MCF 10A (cell line): Measurements from ENCODE around the gene ACACA. TPM values are rescaled to one million over a fixed set of nuclear protein-coding genes. Genes with fewer than 3 reads are reported as not detected.

ENCODE experiments used
- BruUV-seq: library from RNA; stranded (reverse); fragments of 400-500 nt; replicated peaks from 2 replicates; lab custom pipeline; 2021; lab: Mats Ljungman, UMichigan
- CTCF ChIA-PET: fragments of 300-600 bp; sonication (Branson Sonifier 250); formaldehyde crosslinking; extraction: SDS; loops from one replicate; lab custom pipeline; 2021; ENCODE audit warnings: antibody characterized with exemption, inconsistent platforms; lab: Yijun Ruan, JAX
- POLR2A ChIA-PET: fragments of 300-600, 350-650 bp; sonication (Branson Sonifier 250); formaldehyde crosslinking; extraction: SDS; loops from one replicate; lab custom pipeline; 2020; ENCODE audit warnings: antibody characterized with exemption, inconsistent platforms; lab: Yijun Ruan, JAX
- DNase-seq: peaks from one replicate; pipeline ENCODE4 v3.0.0-alpha.2; 2018; ENCODE audit not compliant: unreplicated experiment
- H3K27ac Mint-ChIP-seq: one replicate; pipeline ENCODE4 v1.8.0; 2022; ENCODE audit warnings: mild to moderate bottlenecking, low read depth, mixed read lengths; ENCODE audit not compliant: unreplicated experiment
- H3K27me3 Mint-ChIP-seq: one replicate; pipeline ENCODE4 v1.8.0; 2022; ENCODE audit warnings: mixed read lengths; ENCODE audit not compliant: insufficient read depth, unreplicated experiment
- H3K36me3 Mint-ChIP-seq: one replicate; pipeline ENCODE4 v1.8.0; 2022; ENCODE audit warnings: mild to moderate bottlenecking, moderate library complexity, mixed read lengths; ENCODE audit not compliant: insufficient read depth, unreplicated experiment
- H3K4me1 Mint-ChIP-seq: one replicate; pipeline ENCODE4 v1.8.0; 2022; ENCODE audit warnings: mixed read lengths; ENCODE audit not compliant: insufficient read depth, unreplicated experiment
- H3K4me3 Mint-ChIP-seq: one replicate; pipeline ENCODE4 v1.8.0; 2022; ENCODE audit warnings: mild to moderate bottlenecking, moderate library complexity, mixed read lengths; ENCODE audit not compliant: unreplicated experiment
- H3K9me3 Mint-ChIP-seq: one replicate; pipeline ENCODE4 v1.8.0; 2022; ENCODE audit warnings: mixed read lengths; ENCODE audit not compliant: unreplicated experiment
- CTCF ChIP-seq: fragments of 200-600 bp; IDR thresholded peaks from one replicate; pipeline ENCODE4 v1.8.0; 2022; ENCODE audit warnings: antibody characterized with exemption, mild to moderate bottlenecking; ENCODE audit not compliant: unreplicated experiment
- intact Hi-C: fragments of 100-400 bp; cut with micrococcal nuclease; formaldehyde crosslinking; loops from 2 replicates; pipeline ENCODE4 v1.14.1; 2022
- total RNA-seq: library from RNA; stranded (reverse); gene quantifications from 2 replicates; pipeline ENCODE4 v1.2.3, GENCODE V29; 2022

The ACACA gene
- total RNA-seq, 1 experiment from 2014 or later = 100 TPM

GRCh38 chr17:37111329-37111728 is 295.3 kb downstream of the ACACA start:
- H3K27me3 Mint-ChIP-seq = no peaks in the 10 kb centered on the region
- no peaks in the 10 kb centered on the region for H3K9me3 Mint-ChIP-seq
- H3K4me3 Mint-ChIP-seq = no peak overlapping the region
- H3K36me3 Mint-ChIP-seq = peaks cover 79% of the 10 kb centered on the region
- ChIA-PET CTCF (no interaction called here), POLR2A (no interaction called here)
- TF ChIP-seq CTCF = no peak
- no peak overlapping the region for H3K27ac Mint-ChIP-seq
- intact Hi-C loops = no loop called here
- BruUV-seq = no TSS peak
- no peak for DNase-seq
- peaks cover 11% of the 10 kb centered on the region for H3K4me1 Mint-ChIP-seq

- no TSS peak for BruUV-seq
- CTCF ChIA-PET = interaction anchor here (0.7 kb wide), 1 partner anchor 507 kb away, joined by 3 read pairs; no protein-coding TSS in a partner anchor
- DNase-seq = no peak
- Mint-ChIP-seq H3K4me1 (peaks cover 11% of the 10 kb centered on the region), H3K4me3 (no peak overlapping the region), H3K27me3 (no peaks in the 10 kb centered on the region), H3K27ac (no peak overlapping the region), H3K36me3 (peaks cover 79% of the 10 kb centered on the region), H3K9me3 (no peaks in the 10 kb centered on the region)
- TF ChIP-seq CTCF = no peak
- POLR2A ChIA-PET = no interaction called here
- intact Hi-C loops = no loop called here
These were observed 295.9 kb downstream of the ACACA start for GRCh38 chr17:37110746-37111145.

GRCh38 chr17:37109731-37110710 is 296.6 kb downstream of the ACACA start:
- no peak overlapping the region for H3K27ac Mint-ChIP-seq
- no peaks in the 10 kb centered on the region for H3K27me3 Mint-ChIP-seq
- CTCF ChIA-PET = interaction anchor here (0.5 to 0.7 kb wide), 3 partner anchors 14 to 507 kb away, joined by 3 to 4 read pairs (median 3); no protein-coding TSS in a partner anchor
- H3K9me3 Mint-ChIP-seq = no peaks in the 10 kb centered on the region
- BruUV-seq = no TSS peak
- POLR2A ChIA-PET = no interaction called here
- intact Hi-C loops = no loop called here
- no peak overlapping the region for H3K4me3 Mint-ChIP-seq
- H3K36me3 Mint-ChIP-seq = peaks cover 86% of the 10 kb centered on the region
- TF ChIP-seq CTCF = no peak
- H3K4me1 Mint-ChIP-seq = peaks cover 11% of the 10 kb centered on the region
- no peak for DNase-seq

- peaks cover 86% of the 10 kb centered on the region for H3K36me3 Mint-ChIP-seq
- POLR2A ChIA-PET = no interaction called here
- no peaks in the 10 kb centered on the region for H3K9me3 Mint-ChIP-seq
- BruUV-seq = no TSS peak
- TF ChIP-seq CTCF = no peak
- no peak for DNase-seq
- no peak overlapping the region for H3K27ac Mint-ChIP-seq
- H3K4me1 Mint-ChIP-seq = peaks cover 11% of the 10 kb centered on the region
- CTCF ChIA-PET = interaction anchor here (0.7 kb wide), 1 partner anchor 131 kb away, joined by 3 read pairs; no protein-coding TSS in a partner anchor
- no peaks in the 10 kb centered on the region for H3K27me3 Mint-ChIP-seq
- intact Hi-C loops = no loop called here
- no peak overlapping the region for H3K4me3 Mint-ChIP-seq
These were observed 297.5 kb downstream of the ACACA start for GRCh38 chr17:37109106-37109505.
